NCI-H2227 treated with DMSO at 0.1 percent for 48 hours (cell line): ENCODE data around the gene RFTN2.
"Not testable (repeated sequence)": the region's sequence is repeated elsewhere in the genome, so short reads cannot be mapped to it uniquely, and the experiment has no call there.

Experiments
- DNase-seq: peaks from one replicate; lab custom pipeline; 2025; lab: John Stamatoyannopoulos, UW

Gene RFTN2

GRCh38 chr2:197675246-197675645 is at the start of gene RFTN2:
TSS of gene RFTN2 (minus strand) at chr2:197675587. CDS start at chr2:197675458, 129 bp downstream.
- DNase-seq = no peak

GRCh38 chr2:197717863-197718262 is 42.5 kb upstream of the RFTN2 start:
- no peak for DNase-seq

DNA sequence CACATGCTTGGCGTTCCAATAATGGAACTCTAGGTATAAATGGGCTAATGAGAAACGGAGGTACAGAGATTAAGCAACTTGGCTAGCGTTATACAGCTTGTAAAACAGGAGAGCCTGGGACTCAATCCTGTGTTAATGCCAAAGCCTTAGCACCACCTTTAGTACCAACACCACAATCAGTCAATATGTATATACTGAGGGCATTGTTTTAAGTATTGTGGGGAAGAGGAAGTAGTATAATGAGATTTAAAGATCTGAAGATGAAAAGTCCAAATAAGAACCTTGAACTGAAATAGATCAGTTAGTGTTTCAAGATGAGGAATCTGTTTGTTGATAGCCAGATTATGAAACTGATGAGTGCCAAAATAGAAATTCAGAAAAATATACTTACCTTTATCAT is 37.9 kb upstream of the RFTN2 start:
- DNase-seq = no peak

DNA sequence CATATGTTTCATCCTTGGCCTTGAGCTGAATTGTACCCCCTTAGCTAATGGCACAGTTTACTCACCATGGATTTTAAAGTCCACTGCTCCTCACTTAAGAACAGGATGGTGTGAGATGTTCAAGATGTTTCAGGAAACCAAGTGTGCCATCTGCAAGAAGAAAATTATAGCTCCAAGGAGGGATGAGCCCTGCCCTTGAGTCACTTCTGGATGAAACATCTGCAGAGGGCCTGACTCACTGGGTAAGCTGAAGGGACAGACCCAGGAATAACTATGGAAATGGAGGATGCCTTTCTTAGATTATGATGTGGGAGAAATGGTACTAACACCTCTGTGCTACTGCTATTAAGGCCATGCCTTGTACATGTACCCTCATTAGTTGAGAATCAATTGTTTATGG is 36.2 kb upstream of the RFTN2 start:
- DNase-seq = no peak

- no peak for DNase-seq
Observed at GRCh38 chr2:197710424-197711042, 35.1 kb upstream of the RFTN2 start.

DNA sequence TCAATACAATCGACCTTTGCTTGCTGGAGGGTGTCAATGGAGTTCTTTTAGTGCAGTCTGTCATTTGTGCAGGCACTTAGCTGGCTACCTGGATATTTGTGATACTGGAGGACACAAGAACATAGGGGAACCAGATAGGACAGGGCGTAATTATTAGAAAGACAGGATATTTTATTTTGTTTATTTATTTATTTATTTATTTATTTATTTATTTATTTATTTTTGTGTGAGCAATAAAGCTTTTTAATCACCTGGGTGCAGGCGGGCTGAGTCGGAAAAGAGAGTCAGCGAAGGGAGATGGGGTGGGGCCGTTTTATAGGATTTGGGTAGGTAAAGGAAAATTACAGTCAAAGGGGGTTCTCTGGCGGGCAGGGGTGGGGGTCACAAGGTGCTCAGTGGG is 33.8 kb upstream of the RFTN2 start:
- not testable (repeated sequence) for DNase-seq

DNA sequence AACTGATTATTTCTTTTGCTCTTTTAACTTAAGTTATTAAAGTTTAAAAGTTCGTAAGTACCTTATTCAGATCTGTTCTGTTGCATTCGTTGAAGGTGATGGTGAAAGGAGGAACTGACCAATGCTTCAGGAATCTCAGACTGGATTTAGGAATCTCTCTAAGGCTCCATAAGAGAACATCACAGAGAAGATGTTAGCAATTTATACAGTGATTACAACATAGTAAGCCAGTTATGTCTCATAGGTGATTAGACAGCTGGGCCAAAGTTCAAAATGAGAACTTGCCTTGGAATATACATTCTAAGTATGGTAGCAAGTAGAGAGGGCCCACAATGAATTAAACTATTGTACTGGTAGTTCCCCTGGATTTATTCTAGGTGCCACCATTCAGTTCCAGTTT is 32.9 kb upstream of the RFTN2 start:
- DNase-seq = no peak

- peak; percentile 40 for DNase-seq
Observed at GRCh38 chr2:197707316-197708213, 32.2 kb upstream of the RFTN2 start.

- no peak for DNase-seq
Observed at GRCh38 chr2:197706839-197707207, 31.4 kb upstream of the RFTN2 start.

GRCh38 chr2:197705912-197706838 is 30.8 kb upstream of the RFTN2 start:
- no peak for DNase-seq

DNA sequence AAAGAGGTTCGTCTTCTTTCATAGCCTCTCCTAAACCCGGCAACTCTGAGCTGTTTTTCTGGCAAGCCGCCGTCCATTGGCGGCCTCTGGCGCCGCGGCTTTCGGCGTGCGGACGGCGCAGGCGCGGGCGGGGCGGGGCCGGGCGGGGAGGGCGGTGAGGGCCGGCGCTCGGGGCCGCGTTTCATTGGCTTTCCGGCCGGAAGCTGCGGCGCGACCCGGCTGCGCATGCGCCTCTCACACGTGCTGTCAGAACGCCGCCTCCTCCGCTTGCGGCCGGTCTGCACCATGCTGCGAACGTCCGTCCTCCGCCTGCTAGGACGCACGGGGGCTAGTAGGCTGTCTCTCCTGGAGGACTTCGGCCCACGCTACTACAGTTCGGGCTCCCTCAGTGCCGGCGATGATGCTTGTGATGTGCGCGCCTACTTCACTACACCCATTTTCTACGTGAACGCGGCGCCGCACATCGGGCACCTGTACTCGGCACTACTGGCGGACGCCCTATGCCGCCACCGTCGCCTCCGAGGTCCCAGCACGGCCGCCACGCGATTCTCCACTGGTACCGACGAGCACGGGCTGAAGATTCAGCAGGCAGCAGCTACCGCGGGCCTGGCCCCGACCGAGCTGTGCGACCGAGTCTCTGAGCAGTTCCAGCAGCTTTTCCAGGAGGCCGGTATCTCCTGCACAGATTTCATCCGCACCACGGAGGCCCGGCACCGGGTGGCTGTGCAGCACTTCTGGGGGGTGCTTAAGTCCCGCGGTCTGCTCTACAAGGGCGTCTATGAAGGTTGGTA is 29.9 kb upstream of the RFTN2 start, which contains the start of gene MARS2:
TSS of gene MARS2 (plus strand) at position 249 of the 791 bp plus-strand sequence. CDS start at position 286, 37 bp downstream.
- DNase-seq = peak; percentile 97

GRCh38 chr2:197704434-197705120 is 29.2 kb upstream of the RFTN2 start:
- DNase-seq = no peak

DNA sequence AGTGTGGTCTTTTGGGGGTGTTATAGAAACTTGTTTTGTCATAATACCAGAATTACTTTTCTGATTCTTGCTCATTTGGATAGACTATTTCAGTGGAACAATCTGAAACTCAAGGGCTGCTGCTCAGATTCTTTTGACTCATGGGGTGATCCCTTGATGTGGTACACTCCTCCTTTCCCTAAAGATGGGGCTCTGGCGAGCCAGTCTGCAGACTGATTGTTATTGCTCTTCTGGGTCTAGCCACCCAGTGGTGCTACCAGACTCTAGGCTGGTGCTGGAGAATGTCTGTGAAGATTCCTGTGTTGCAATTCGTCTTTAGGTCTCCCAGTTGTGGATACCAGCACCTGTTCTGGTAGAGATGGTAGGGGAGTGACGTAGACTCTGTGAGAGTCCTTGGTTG is 25.6 kb upstream of the RFTN2 start:
- DNase-seq = no peak

DNA sequence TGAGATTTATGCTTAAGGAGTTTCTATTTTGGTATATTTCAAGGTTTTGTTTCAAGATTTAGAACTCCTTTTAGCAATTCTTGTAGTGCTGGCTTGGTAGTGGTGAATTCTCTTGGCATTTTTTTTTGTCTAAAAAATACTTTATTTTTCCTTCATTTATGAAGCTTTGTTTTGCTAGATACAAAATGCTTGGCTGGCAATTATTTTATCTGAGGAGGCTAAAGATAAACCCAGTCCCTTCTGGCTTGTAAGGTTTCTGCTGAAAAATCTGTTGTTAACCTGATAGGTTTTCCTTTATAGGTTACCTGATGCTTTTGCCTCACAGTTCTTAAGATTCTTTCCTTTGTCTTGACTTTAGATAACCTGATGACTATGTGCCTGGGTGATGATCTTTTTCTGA is 24.3 kb upstream of the RFTN2 start:
- not testable (repeated sequence) for DNase-seq

DNA sequence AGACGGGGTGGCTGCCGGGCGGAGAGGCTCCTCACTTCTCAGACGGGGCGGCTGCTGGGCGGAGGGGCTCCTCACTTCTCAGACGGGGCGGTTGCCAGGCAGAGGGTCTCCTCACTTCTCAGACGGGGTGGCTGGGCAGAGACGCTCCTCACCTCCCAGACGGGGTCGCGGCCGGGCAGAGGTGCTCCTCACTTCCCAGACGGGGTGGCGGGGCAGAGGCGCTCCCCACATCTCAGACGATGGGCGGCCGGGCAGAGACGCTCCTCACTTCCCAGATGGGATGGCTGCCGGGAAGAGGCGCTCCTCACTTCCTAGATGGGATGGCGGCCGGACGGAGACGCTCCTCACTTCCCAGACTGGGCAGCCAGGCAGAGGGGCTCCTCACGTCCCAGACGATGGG is 21.2 kb upstream of the RFTN2 start:
- DNase-seq = not testable (repeated sequence)

GRCh38 chr2:197695971-197696370 is 20.6 kb upstream of the RFTN2 start:
- not testable (repeated sequence) for DNase-seq

DNA sequence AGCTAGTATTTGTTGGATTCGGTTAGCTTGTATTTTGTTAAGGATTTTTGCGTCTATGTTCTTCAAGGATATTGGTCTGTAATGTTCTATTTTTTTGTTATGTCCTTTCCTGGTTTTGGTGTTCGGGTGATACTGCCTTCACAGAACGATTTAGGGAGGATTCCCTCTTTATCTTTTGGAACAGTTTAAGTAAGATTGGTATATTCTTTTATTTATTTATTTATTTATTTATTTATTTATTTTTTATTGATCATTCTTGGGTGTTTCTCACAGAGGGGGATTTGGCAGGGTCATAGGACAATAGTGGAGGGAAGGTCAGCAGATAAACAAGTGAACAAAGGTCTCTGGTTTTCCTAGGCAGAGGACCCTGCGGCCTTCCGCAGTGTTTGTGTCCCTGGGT is 19.8 kb upstream of the RFTN2 start:
- not testable (repeated sequence) for DNase-seq

GRCh38 chr2:197677483-197677882 is 2.1 kb upstream of the RFTN2 start:
- no peak for DNase-seq

- DNase-seq = no peak
Observed at GRCh38 chr2:197677056-197677455, 1.7 kb upstream of the RFTN2 start.

- DNase-seq = no peak
Observed at GRCh38 chr2:197675711-197676188, 363 bp upstream of the RFTN2 start.

- no peak for DNase-seq
Observed at GRCh38 chr2:197674591-197674990, 796 bp downstream of the RFTN2 start.
